ENCODE measurements around the gene B3GNT5. TPM values are rescaled to one million over a fixed set of nuclear protein-coding genes. Genes with fewer than 3 reads are reported as not detected.

The B3GNT5 gene
- total and polyA plus RNA-seq, 2 experiments from 2014 or later = 4.9 to 6.4 TPM

- no peak for TF ChIP-seq CTCF (conservative IDR thresholded peaks at IDR 0.05; ENCODE audit: low read depth in 2 of 2)
- TF ChIP-seq ZNF462 (CRISPR knock-in tag; IDR thresholded peaks at IDR 0.05) = no peak
- no peak for TF ChIP-seq JUNB (IDR thresholded peaks at IDR 0.05; ENCODE audit: unreplicated experiment)
- TF ChIP-seq CREB1 (CRISPR knock-in tag; IDR thresholded peaks at IDR 0.05; ENCODE audit: low read depth) = no peak
These were observed 6.0 kb downstream of the B3GNT5 start (continued) for GRCh38 chr3:183259087-183259486.

- no peaks in the 10 kb centered on the region for H4K20me1 ChIP-seq (replicated peaks; ENCODE audit: insufficient read depth)
- H2AFZ ChIP-seq = no peak overlapping the region
- H3K9me2 ChIP-seq (ENCODE audit: insufficient read depth) = no peaks in the 10 kb centered on the region
- H3K27ac ChIP-seq (ENCODE audit: low read depth) = no peak overlapping the region
- no peak overlapping the region for H3K27ac Mint-ChIP-seq
- DNase-seq (ENCODE audit: low spot score) (no peak), ATAC-seq (no peak)
- peaks cover 24% of the 10 kb centered on the region for H3K4me1 Mint-ChIP-seq
- H3K9me3 Mint-ChIP-seq = peaks cover 3% of the 10 kb centered on the region; the same call in 1 of the 3 replicates
- H3F3A ChIP-seq (replicated peaks; ENCODE audit: low read depth) = no peaks in the 10 kb centered on the region
- peaks cover 12% of the 10 kb centered on the region for H3K27me3 Mint-ChIP-seq (ENCODE audit: insufficient read depth, low read depth, poor library complexity)
- no peak overlapping the region for H3K4me3 ChIP-seq
- no peaks in the 10 kb centered on the region; the same call in 2 of the 3 replicates for H3K36me3 Mint-ChIP-seq (ENCODE audit: low read depth)
- peaks cover 39% of the 10 kb centered on the region for H3K4me1 ChIP-seq (ENCODE audit: insufficient read depth)
- peaks cover 11% of the 10 kb centered on the region; the same call in 1 of the 2 replicates for H3K27me3 ChIP-seq (ENCODE audit: insufficient read depth)
- H3K79me2 ChIP-seq (replicated peaks; ENCODE audit: insufficient read depth) = peaks cover 23% of the 10 kb centered on the region
- H3K36me3 ChIP-seq (ENCODE audit: insufficient read depth) = no peaks in the 10 kb centered on the region
- H3K4me3 Mint-ChIP-seq = no peak overlapping the region
- no peak overlapping the region for H3K4me2 ChIP-seq
- TF ChIP-seq NANOG (IDR thresholded peaks at IDR 0.05; ENCODE audit: borderline replicate concordance) (no peak), ZNF331 (CRISPR knock-in tag; IDR thresholded peaks at IDR 0.05; ENCODE audit: low read depth) (no peak), CREB1 (CRISPR knock-in tag; IDR thresholded peaks at IDR 0.05; ENCODE audit: low read depth) (no peak), STAT1 (IDR thresholded peaks at IDR 0.05; ENCODE audit: unreplicated experiment) (no peak), ZNF462 (CRISPR knock-in tag; IDR thresholded peaks at IDR 0.05) (no peak), POLR2AphosphoS5 (IDR thresholded peaks at IDR 0.05; ENCODE audit: low read depth) (no peak)
These were observed 6.6 kb downstream of the B3GNT5 start for GRCh38 chr3:183259621-183260020.
